ENCODE measurements around the gene FYN. TPM values are rescaled to one million over a fixed set of nuclear protein-coding genes. Genes with fewer than 3 reads are reported as not detected.

Gene FYN
- total and polyA plus RNA-seq, 2 experiments from 2014 or later: 58.6 to 166 TPM

DNA sequence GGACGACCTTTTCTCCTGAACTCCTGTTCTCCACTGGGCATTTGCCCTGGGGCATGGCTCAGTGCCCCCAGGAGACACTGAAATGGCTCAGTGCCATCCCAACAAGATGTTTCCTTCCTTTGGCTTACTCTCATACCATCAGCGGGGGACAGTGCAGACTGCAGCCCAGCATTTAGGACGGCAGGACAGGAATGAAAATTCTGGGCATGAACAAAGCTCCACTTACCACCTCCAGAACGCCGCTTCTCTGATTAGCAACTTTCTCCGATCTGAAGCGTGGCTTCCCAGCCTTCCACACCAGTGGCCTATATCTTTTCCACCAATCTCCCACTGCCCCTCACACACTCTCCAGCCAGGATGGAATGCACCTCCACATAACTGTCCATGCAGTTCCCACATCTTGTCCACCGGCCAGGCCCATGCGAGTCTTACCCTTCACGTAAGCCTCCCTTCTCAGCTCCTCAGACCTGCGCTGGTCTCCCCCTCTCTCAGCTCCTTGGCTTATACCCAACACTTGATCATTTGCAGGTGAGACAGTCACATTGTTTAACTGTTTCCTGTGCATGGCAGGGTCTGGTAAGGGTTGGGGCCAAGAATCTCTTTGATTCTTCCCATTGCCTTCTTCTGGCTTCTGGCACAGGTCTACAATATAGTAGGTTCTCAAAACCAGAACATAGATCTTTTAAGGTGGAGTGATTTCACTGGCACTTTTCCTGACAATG lies 114.5 kb downstream of the FYN start:
- Histone ChIP-seq H3K9me2 (ENCODE audit: insufficient read depth) (no peaks in the 10 kb centered on the region), H3K4me3 (peak overlapping the region; percentile 62), H3K79me2 (ENCODE audit: insufficient read depth) (peaks cover 91% of the 10 kb centered on the region), H2AFZ (no peak overlapping the region), H3K9ac (peak overlapping the region; percentile 73), H4K20me1 (ENCODE audit: insufficient read depth) (no peaks in the 10 kb centered on the region), H3K36me3 (ENCODE audit: low read depth) (no peaks in the 10 kb centered on the region), H3K4me1 (ENCODE audit: insufficient read depth) (peaks cover 62% of the 10 kb centered on the region), H3K4me2 (ENCODE audit: unreplicated experiment) (peak overlapping the region; percentile 84), H3K27ac (peak overlapping the region; percentile 92), H3K9me3 (ENCODE audit: low read depth) (no peaks in the 10 kb centered on the region), H3K27me3 (replicated peaks; ENCODE audit: insufficient read depth) (no peaks in the 10 kb centered on the region), H3F3A (ENCODE audit: insufficient read depth) (peaks cover 42% of the 10 kb centered on the region)
- 81 to 82% methylated on average over 11 of the region's 11 CpGs for WGBS, 2 experiments (ENCODE audit: low coverage in 1 of 2, low lambda C conversion rate in 2 of 2, missing lambda C conversion rate in 2 of 2)
- DNase-seq: no peak
- TF ChIP-seq EZH2phosphoT487 (IDR thresholded peaks at IDR 0.05; ENCODE audit: insufficient read depth, low read depth) (no peak), EZH2 (IDR thresholded peaks at IDR 0.05; ENCODE audit: insufficient read depth, poor library complexity, severe bottlenecking) (no peak)
- in situ Hi-C loops (cut with MboI): no loop called here

DNA sequence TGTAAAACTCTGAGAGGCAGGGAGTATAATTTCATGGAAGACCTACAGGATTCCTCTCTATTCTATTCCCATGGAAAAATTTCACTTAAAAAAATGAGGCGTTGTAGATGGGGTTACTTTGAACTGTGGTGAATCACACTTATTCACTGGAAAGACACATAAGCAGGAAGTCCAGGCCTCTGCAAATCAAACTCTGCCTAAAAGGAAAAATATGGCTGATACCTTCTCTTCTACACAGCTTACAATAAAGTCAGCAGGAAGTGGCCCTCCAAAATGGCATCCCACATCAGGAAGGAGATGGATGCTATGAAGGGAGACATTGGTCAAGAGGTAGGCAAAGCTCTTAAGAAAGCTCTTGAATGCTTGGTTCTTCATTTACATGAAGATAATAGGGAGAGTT lies 115.9 kb downstream of the FYN start:
- no peaks in the 10 kb centered on the region for H4K20me1 ChIP-seq (ENCODE audit: insufficient read depth)
- H3K27me3 ChIP-seq (replicated peaks; ENCODE audit: insufficient read depth): no peaks in the 10 kb centered on the region
- no peak overlapping the region for H3K4me3 ChIP-seq
- no peaks in the 10 kb centered on the region for H3K9me3 ChIP-seq (ENCODE audit: low read depth)
- peaks cover 91% of the 10 kb centered on the region for H3K79me2 ChIP-seq (ENCODE audit: insufficient read depth)
- TF ChIP-seq EZH2phosphoT487 (IDR thresholded peaks at IDR 0.05; ENCODE audit: insufficient read depth, low read depth) (no peak), EZH2 (IDR thresholded peaks at IDR 0.05; ENCODE audit: insufficient read depth, poor library complexity, severe bottlenecking) (no peak)
- H3K9ac ChIP-seq: peak overlapping the region; percentile 26
- WGBS, 2 experiments (ENCODE audit: low coverage in 1 of 2, low lambda C conversion rate in 2 of 2, missing lambda C conversion rate in 2 of 2): 4 to 7% methylated on average over 1 of the region's 1 CpG
- H3F3A ChIP-seq (ENCODE audit: insufficient read depth): peaks cover 42% of the 10 kb centered on the region
- peaks cover 54% of the 10 kb centered on the region for H3K4me1 ChIP-seq (ENCODE audit: insufficient read depth)
- H3K27ac ChIP-seq: peak overlapping the region; percentile 73
- H2AFZ ChIP-seq: peak overlapping the region; percentile 46
- no peaks in the 10 kb centered on the region for H3K9me2 ChIP-seq (ENCODE audit: insufficient read depth)
- DNase-seq: peak; percentile 84
- peak overlapping the region; percentile 43 for H3K4me2 ChIP-seq (ENCODE audit: unreplicated experiment)
- no peaks in the 10 kb centered on the region for H3K36me3 ChIP-seq (ENCODE audit: low read depth)
- in situ Hi-C loops (cut with MboI): no loop called here

DNA sequence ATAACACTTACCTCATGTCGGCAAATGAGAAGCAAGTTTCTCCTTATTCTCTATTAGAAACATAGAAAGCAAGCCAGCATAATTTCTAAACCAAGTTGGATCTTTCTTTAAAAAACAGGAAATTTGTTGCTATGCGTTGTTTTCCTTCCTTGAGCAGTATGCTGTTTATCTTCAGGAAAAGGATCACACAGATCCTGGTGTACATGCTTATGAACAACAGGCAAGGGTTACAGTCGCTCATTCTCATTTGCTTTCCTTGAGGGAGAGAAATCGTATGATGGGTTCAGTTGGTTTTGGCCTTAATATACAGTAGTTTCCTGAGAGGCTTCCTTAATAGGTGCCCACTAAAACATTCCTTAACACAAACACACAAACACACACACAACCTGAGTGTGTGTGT lies 118.8 kb downstream of the FYN start:
- no peak for TF ChIP-seq EZH2 (IDR thresholded peaks at IDR 0.05; ENCODE audit: insufficient read depth, poor library complexity, severe bottlenecking)
- no peak for TF ChIP-seq EZH2phosphoT487 (IDR thresholded peaks at IDR 0.05; ENCODE audit: insufficient read depth, low read depth)
- Histone ChIP-seq H3K4me3 (no peak overlapping the region), H3F3A (ENCODE audit: insufficient read depth) (peaks cover 24% of the 10 kb centered on the region), H3K27ac (no peak overlapping the region), H3K9me2 (ENCODE audit: insufficient read depth) (no peaks in the 10 kb centered on the region), H3K9ac (no peak overlapping the region), H2AFZ (no peak overlapping the region), H3K4me1 (ENCODE audit: insufficient read depth) (peaks cover 41% of the 10 kb centered on the region), H3K9me3 (ENCODE audit: low read depth) (no peaks in the 10 kb centered on the region), H3K4me2 (ENCODE audit: unreplicated experiment) (no peak overlapping the region), H3K36me3 (ENCODE audit: low read depth) (no peaks in the 10 kb centered on the region), H3K79me2 (ENCODE audit: insufficient read depth) (peaks cover 95% of the 10 kb centered on the region), H4K20me1 (ENCODE audit: insufficient read depth) (no peaks in the 10 kb centered on the region), H3K27me3 (replicated peaks; ENCODE audit: insufficient read depth) (no peaks in the 10 kb centered on the region)
- DNase-seq: no peak
- 96 to 97% methylated on average over 4 of the region's 4 CpGs for WGBS, 2 experiments (ENCODE audit: low coverage in 1 of 2, low lambda C conversion rate in 2 of 2, missing lambda C conversion rate in 2 of 2)
- in situ Hi-C loops (cut with MboI): no loop called here

DNA sequence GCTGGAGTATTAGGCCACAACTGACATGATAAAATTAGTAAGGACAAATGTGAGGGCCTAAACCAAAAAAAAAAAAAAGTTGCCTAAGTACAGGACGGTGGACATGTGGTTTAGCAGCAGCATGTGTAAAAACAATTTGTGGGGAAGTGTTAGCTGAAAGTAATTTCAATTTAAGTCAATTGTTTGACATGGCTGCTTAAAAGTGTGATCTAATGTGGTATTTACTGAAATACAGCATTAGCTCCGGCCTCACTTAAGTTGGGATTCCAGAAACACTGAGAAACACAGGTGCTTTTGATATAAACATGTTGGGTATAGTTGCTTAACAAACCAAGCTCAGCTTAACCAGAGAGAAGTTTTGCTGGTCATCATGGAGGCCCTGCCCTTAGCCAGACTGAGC lies 119.7 kb downstream of the FYN start:
- H3K4me1 ChIP-seq (ENCODE audit: insufficient read depth): peaks cover 33% of the 10 kb centered on the region
- no peak overlapping the region for H3K9ac ChIP-seq
- peaks cover 16% of the 10 kb centered on the region for H3F3A ChIP-seq (ENCODE audit: insufficient read depth)
- no peak overlapping the region for H2AFZ ChIP-seq
- TF ChIP-seq EZH2phosphoT487 (IDR thresholded peaks at IDR 0.05; ENCODE audit: insufficient read depth, low read depth) (no peak), EZH2 (IDR thresholded peaks at IDR 0.05; ENCODE audit: insufficient read depth, poor library complexity, severe bottlenecking) (no peak)
- 94 to 96% methylated on average over 2 of the region's 2 CpGs for WGBS, 2 experiments (ENCODE audit: low coverage in 1 of 2, low lambda C conversion rate in 2 of 2, missing lambda C conversion rate in 2 of 2)
- no peak overlapping the region for H3K27ac ChIP-seq
- no peaks in the 10 kb centered on the region for H3K36me3 ChIP-seq (ENCODE audit: low read depth)
- no peak for DNase-seq
- H3K4me2 ChIP-seq (ENCODE audit: unreplicated experiment): no peak overlapping the region
- H3K9me3 ChIP-seq (ENCODE audit: low read depth): no peaks in the 10 kb centered on the region
- no peaks in the 10 kb centered on the region for H3K27me3 ChIP-seq (replicated peaks; ENCODE audit: insufficient read depth)
- in situ Hi-C loops (cut with MboI): no loop called here
- no peak overlapping the region for H3K4me3 ChIP-seq
- H4K20me1 ChIP-seq (ENCODE audit: insufficient read depth): no peaks in the 10 kb centered on the region
- peaks cover 93% of the 10 kb centered on the region for H3K79me2 ChIP-seq (ENCODE audit: insufficient read depth)
- H3K9me2 ChIP-seq (ENCODE audit: insufficient read depth): no peaks in the 10 kb centered on the region
